ENCODE data around the gene FAM53B. TPM values are rescaled to one million over a fixed set of nuclear protein-coding genes. Genes with fewer than 3 reads are reported as not detected.
"Not testable (repeated sequence)": the region's sequence is repeated elsewhere in the genome, so short reads cannot be mapped to it uniquely, and the experiment has no call there.

Gene FAM53B, protein sequence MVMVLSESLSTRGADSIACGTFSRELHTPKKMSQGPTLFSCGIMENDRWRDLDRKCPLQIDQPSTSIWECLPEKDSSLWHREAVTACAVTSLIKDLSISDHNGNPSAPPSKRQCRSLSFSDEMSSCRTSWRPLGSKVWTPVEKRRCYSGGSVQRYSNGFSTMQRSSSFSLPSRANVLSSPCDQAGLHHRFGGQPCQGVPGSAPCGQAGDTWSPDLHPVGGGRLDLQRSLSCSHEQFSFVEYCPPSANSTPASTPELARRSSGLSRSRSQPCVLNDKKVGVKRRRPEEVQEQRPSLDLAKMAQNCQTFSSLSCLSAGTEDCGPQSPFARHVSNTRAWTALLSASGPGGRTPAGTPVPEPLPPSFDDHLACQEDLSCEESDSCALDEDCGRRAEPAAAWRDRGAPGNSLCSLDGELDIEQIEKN
- total RNA-seq (2022) = 11.2 and 12.5 TPM in 2 replicates
- Bru-seq, nascent RNA = percentile 55 among the genes with signal in this experiment
- BruChase-seq, experiment 1, labeled RNA remaining after a 6-hour chase = percentile 85 among the genes with signal in this experiment
- percentile 82 among the genes with signal in this experiment for BruChase-seq, experiment 2, labeled RNA remaining after a 2-hour chase
- long read RNA-seq, partial matches to known transcripts = 0 of 4 reads
- long read RNA-seq, other reads (novel, unspliced or antisense) = 4 of 4 reads

DNA sequence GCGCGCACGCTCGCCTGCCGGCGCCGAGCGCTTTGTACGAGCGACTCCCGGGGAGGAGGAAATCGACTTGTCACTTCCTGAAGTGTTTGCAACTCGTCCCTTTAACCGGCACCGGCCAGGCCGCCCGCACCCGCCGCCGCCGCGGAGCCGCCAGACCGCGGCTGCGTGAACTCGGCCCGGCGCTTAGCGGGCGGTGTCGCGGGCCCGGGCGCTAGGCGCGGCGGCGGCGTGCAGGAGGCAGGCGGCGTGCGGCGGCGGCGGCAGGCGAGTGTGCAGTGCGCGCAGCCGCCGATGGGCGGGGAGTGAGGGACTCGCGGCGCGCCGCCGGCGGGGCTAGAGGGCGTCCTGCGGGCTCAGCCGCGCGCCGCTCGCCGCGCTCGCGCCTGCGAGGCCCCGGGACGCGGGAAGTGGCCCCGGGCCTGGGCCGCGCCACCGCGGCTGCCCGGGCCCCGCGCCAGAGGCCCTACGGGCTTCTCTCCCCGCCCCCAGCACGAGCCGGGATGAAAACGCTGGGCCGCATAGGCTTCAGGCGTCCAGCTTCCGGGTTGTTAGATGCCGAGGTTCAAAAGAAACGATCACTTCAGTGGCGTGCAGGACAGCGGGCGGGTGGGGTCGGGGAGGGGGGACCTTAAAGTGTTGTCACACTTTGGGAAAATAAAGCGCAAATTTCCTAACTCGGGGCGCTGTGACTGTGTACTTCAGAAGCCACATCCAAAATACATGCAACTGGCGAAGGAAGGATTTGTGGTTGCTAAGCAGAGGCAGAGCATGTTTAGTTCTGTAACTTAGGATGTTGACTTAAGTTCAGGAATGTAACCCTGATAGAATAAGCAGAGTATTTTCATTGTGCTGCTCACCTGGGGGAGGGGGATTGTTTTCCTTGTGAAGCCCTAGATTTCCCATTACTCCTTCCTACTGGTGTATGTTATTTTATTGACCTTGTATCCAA, at the start of gene FAM53B:
Gene FAM53B (minus strand): TSS at position 277 of the 949 bp plus-strand sequence. CDS start 37,665 bp downstream, outside the sequence.
- no TSS peak for BruUV-seq (replicated peaks)
- peak within 1 kb of the TSS; percentile 96 for H3K4me3 Mint-ChIP-seq (ENCODE audit: low read depth, unreplicated experiment)
- no peaks in the 10 kb centered on the region for H3K27me3 Mint-ChIP-seq (ENCODE audit: unreplicated experiment)
- TF ChIP-seq, protein P1, sequence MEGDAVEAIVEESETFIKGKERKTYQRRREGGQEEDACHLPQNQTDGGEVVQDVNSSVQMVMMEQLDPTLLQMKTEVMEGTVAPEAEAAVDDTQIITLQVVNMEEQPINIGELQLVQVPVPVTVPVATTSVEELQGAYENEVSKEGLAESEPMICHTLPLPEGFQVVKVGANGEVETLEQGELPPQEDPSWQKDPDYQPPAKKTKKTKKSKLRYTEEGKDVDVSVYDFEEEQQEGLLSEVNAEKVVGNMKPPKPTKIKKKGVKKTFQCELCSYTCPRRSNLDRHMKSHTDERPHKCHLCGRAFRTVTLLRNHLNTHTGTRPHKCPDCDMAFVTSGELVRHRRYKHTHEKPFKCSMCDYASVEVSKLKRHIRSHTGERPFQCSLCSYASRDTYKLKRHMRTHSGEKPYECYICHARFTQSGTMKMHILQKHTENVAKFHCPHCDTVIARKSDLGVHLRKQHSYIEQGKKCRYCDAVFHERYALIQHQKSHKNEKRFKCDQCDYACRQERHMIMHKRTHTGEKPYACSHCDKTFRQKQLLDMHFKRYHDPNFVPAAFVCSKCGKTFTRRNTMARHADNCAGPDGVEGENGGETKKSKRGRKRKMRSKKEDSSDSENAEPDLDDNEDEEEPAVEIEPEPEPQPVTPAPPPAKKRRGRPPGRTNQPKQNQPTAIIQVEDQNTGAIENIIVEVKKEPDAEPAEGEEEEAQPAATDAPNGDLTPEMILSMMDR (IDR thresholded peaks at IDR 0.05; ENCODE audit: unreplicated experiment) = no peak
- peak; percentile 82 for DNase-seq
- intact Hi-C loops (cut with micrococcal nuclease; ENCODE audit: unreplicated experiment) = loop anchor here (5.0 to 10.0 kb wide), 2 partner anchors 37 to 130 kb away; no protein-coding TSS in a partner anchor
- H3K27ac Mint-ChIP-seq (ENCODE audit: unreplicated experiment) = peak within 1 kb of the TSS; percentile 89
- H3K4me1 Mint-ChIP-seq (ENCODE audit: low read depth, unreplicated experiment) = peaks cover 21% of the 10 kb centered on the region
- peaks cover 15% of the 10 kb centered on the region for H3K36me3 Mint-ChIP-seq (ENCODE audit: insufficient read depth, unreplicated experiment)
- H3K9me3 Mint-ChIP-seq (ENCODE audit: low read depth, unreplicated experiment) = no peaks in the 10 kb centered on the region
- CTCF ChIA-PET = interaction anchor here (0.5 to 1.4 kb wide), 3 partner anchors 203 to 621 kb away, joined by 3 to 9 read pairs (median 6); no protein-coding TSS in a partner anchor

DNA sequence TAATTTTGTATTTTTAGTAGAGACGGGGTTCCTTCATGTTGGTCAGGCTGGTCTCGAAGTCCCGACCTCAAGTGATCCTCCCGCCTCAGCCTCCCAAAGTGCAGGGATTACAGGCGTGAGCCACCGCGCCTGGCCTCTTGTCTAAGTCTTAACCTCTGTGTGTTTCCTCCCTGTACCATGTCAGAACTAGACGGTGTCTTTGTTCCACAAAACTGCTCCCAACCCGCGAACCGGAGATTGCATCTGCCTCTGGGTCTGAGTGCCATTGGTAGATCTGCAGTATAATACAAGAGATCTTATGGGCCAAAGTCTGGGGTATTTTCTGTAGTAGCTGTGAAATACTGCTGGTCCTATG, 48.8 kb upstream of the FAM53B start:
- peaks cover 6% of the 10 kb centered on the region for H3K4me1 Mint-ChIP-seq (ENCODE audit: low read depth, unreplicated experiment)
- TF ChIP-seq, protein P1 (IDR thresholded peaks at IDR 0.05; ENCODE audit: unreplicated experiment) = no peak
- no peaks in the 10 kb centered on the region for H3K9me3 Mint-ChIP-seq (ENCODE audit: low read depth, unreplicated experiment)
- H3K27me3 Mint-ChIP-seq (ENCODE audit: unreplicated experiment) = peaks cover 16% of the 10 kb centered on the region
- peaks cover 24% of the 10 kb centered on the region for H3K36me3 Mint-ChIP-seq (ENCODE audit: insufficient read depth, unreplicated experiment)
- BruUV-seq (replicated peaks) = no TSS peak
- intact Hi-C loops (cut with micrococcal nuclease; ENCODE audit: unreplicated experiment) = no loop called here
- peak overlapping the region; percentile 99 for H3K4me3 Mint-ChIP-seq (ENCODE audit: low read depth, unreplicated experiment)
- no peak for DNase-seq
- H3K27ac Mint-ChIP-seq (ENCODE audit: unreplicated experiment) = no peak overlapping the region
- CTCF ChIA-PET = no interaction called here

DNA sequence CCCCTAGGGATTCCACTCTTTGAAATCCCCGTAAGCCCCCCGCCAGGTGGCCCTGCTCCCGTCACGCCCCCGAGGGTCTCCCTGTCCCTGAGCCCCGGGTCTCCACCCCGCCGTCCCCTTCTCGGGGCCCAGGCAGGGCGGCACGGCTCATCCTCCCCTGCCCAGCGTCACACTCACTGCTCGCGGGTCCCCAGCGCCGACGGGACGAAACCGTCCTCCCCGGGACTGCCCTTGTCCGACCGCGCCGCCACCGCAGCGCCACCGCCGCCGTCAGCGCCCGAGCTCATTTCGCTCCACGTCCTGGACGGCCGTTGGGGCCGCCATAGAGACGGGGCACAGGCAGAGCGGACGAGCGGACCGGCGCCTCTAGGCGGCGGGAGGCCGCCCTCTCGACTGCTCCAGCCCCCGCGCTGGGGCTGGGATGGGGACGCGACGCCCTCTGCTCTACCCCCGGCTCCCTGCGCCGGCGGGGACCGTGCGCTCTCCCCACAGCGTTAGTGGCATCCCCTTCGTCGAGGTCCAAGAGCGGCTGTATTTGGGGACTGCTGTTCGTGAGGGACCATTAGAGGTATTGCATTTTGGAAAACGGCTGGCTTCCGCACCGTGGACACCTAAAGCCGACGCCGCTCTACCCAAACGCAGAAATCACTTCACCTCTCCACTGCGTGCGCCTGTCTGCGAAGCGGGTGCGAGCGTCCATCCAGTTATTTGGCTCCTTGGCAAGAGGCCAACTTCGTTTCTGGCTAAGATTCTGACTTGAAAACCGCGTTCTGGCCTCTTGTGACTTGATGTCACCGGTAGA, 47.6 kb upstream of the FAM53B start, which contains the start of gene EEF1AKMT2:
Gene EEF1AKMT2 (minus strand): TSS at position 341 of the 802 bp plus-strand sequence. CDS start 54 bp downstream, at position 287.
- DNase-seq = peak; percentile 85
- Mint-ChIP-seq H3K36me3 (ENCODE audit: insufficient read depth, unreplicated experiment) (peaks cover 24% of the 10 kb centered on the region), H3K4me1 (ENCODE audit: low read depth, unreplicated experiment) (peaks cover 6% of the 10 kb centered on the region), H3K27me3 (ENCODE audit: unreplicated experiment) (peaks cover 11% of the 10 kb centered on the region), H3K4me3 (ENCODE audit: low read depth, unreplicated experiment) (peak within 1 kb of the TSS; percentile 99), H3K9me3 (ENCODE audit: low read depth, unreplicated experiment) (no peaks in the 10 kb centered on the region), H3K27ac (ENCODE audit: unreplicated experiment) (peak within 1 kb of the TSS; percentile 37)
- intact Hi-C loops (cut with micrococcal nuclease; ENCODE audit: unreplicated experiment) = loop anchor here (2.0 kb wide), 1 partner anchor 73 kb away; no protein-coding TSS in a partner anchor
- CTCF ChIA-PET = interaction anchor here (0.5 to 0.9 kb wide), 2 partner anchors 50 to 1290 kb away, joined by 3 to 6 read pairs; no protein-coding TSS in a partner anchor
- BruUV-seq (replicated peaks) = no TSS peak
- TF ChIP-seq, protein P1 (IDR thresholded peaks at IDR 0.05; ENCODE audit: unreplicated experiment) = no peak

DNA sequence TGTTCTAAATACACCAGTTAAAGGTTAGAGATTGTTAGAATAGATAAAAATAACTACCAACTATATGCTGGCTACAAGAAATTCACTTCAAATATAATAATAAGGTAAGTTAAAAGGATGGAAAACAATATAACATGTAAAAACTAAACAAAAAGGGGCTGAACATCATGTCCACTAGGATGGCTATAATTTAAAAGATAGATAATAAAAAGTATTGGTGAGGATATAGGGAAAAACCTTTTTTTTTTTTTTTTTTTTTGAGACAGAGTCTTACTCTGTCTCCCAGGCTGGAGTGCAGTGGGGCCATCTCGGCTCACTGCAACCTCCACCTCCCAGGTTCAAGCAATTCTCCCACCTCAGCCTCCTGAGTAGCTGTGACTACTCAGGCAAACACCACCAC, 38.7 kb upstream of the FAM53B start:
- DNase-seq; H3K9me3 Mint-ChIP-seq (ENCODE audit: low read depth, unreplicated experiment); H3K4me3 Mint-ChIP-seq (ENCODE audit: low read depth, unreplicated experiment); H3K27ac Mint-ChIP-seq (ENCODE audit: unreplicated experiment); intact Hi-C loops (cut with micrococcal nuclease; ENCODE audit: unreplicated experiment); BruUV-seq (replicated peaks); H3K4me1 Mint-ChIP-seq (ENCODE audit: low read depth, unreplicated experiment); H3K27me3 Mint-ChIP-seq (ENCODE audit: unreplicated experiment); CTCF ChIA-PET: not testable (repeated sequence)
- peaks cover 11% of the 10 kb centered on the region for H3K36me3 Mint-ChIP-seq (ENCODE audit: insufficient read depth, unreplicated experiment)

Measured in Calu3 (cell line).